K562 (cell line): ENCODE data around the gene ZNF485. TPM values are rescaled to one million over a fixed set of nuclear protein-coding genes. Genes with fewer than 3 reads are reported as not detected.

Experiments
- C11orf30 ChIP-seq: fragments of 450-650 bp; IDR thresholded peaks from 2 replicates; pipeline ENCODE4 v1.6.1; 2016; ENCODE audit warnings: low read depth, mild to moderate bottlenecking
- CBFB ChIP-seq: sonication (generic); formaldehyde crosslinking; IDR thresholded peaks from 2 replicates; pipeline ENCODE4 v1.4.0; 2020; ENCODE audit warnings: mild to moderate bottlenecking, missing genetic modification reagents
- CBX1 ChIP-seq: sonication (generic); IDR thresholded peaks from 2 replicates; pipeline ENCODE4 v1.6.1; 2016; ENCODE audit warnings: antibody characterized with exemption, low read depth, mild to moderate bottlenecking
- CBX2 ChIP-seq: fragments of 200-600 bp; sonication (generic); IDR thresholded peaks from one replicate; pipeline ENCODE4 v1.6.1; 2012; ENCODE audit warnings: mild to moderate bottlenecking, low read length, inconsistent platforms; ENCODE audit not compliant: insufficient read depth, poor library complexity, severe bottlenecking
- ESRRA ChIP-seq: fragments of 450-650 bp; IDR thresholded peaks from 2 replicates; pipeline ENCODE4 v1.6.1; 2014; ENCODE audit warnings: low read depth, mild to moderate bottlenecking, moderate library complexity, borderline replicate concordance
- KDM5B ChIP-seq: fragments of 200-600 bp; sonication (generic); IDR thresholded peaks from 2 replicates; pipeline ENCODE4 v1.6.1; 2012; ENCODE audit warnings: low read depth, mild to moderate bottlenecking, moderate library complexity, low read length, control low read depth, inconsistent platforms; ENCODE audit not compliant: insufficient replicate concordance
- ZC3H8 ChIP-seq: fragments of 450-650 bp; IDR thresholded peaks from 2 replicates; pipeline ENCODE4 v1.6.1; 2017
- ZKSCAN8 ChIP-seq: fragments of 200-800 bp; sonication (Bioruptor generic); IDR thresholded peaks from 2 replicates; pipeline ENCODE4 v1.6.1; 2016; ENCODE audit warnings: missing genetic modification characterization, missing compliant biosample characterization
- polyA plus RNA-seq, 8 experiments: library from polyadenylated mRNA; depleted of rRNA in 4 of 8; stranded (reverse) in 5 of 8; unstranded in 3 of 8; fragments of >200 nt; fragmentation: Nextera tagmentation in 2 of 8; fragmentation: Illumina TruSeq in 1 of 8; extraction: Ambion mirVana in 2 of 8; extraction: Trizol in 1 of 8; gene quantifications; 2 replicates each; pipeline versions ENCODE4 v1.2.1 to v1.2.3, GENCODE V29; 2011 to 2014; ENCODE audit warnings: inconsistent platforms in 1 of 8, missing spikeins in 1 of 8
- total RNA-seq, 7 experiments: library from RNA; depleted of rRNA in 6 of 7; stranded (reverse); fragments of >200 nt in 6 of 7; fragmentation: Illumina TruSeq in 2 of 7; extraction: Trizol in 2 of 7; gene quantifications; 2 replicates each; pipeline versions ENCODE4 v1.2.1 to v1.2.3, GENCODE V29; 2011 to 2021; ENCODE audit warnings: low replicate concordance in 1 of 7
- TF ChIP-seq, protein P1 (sequence below): fragments of 450-650 bp; IDR thresholded peaks from 2 replicates; pipeline ENCODE4 v1.6.1; 2016; ENCODE audit warnings: low read depth
- TF ChIP-seq, protein P2 (sequence below), 2 experiments: fragments of 450-650 bp; formaldehyde crosslinking in 1 of 2; IDR thresholded peaks; 2 replicates each; pipeline versions ENCODE4 v1.4.0 to v1.6.1; 2014 to 2020; ENCODE audit warnings: mild to moderate bottlenecking in 2 of 2, borderline replicate concordance in 1 of 2, low read depth in 1 of 2

ZNF485 gene
- total and polyA plus RNA-seq, 9 of the 15 experiments (the other 6 are each of a cell fraction or from before 2014, with no cell fraction given), result 8.0 to 18.7 (median 11.9) TPM

DNA sequence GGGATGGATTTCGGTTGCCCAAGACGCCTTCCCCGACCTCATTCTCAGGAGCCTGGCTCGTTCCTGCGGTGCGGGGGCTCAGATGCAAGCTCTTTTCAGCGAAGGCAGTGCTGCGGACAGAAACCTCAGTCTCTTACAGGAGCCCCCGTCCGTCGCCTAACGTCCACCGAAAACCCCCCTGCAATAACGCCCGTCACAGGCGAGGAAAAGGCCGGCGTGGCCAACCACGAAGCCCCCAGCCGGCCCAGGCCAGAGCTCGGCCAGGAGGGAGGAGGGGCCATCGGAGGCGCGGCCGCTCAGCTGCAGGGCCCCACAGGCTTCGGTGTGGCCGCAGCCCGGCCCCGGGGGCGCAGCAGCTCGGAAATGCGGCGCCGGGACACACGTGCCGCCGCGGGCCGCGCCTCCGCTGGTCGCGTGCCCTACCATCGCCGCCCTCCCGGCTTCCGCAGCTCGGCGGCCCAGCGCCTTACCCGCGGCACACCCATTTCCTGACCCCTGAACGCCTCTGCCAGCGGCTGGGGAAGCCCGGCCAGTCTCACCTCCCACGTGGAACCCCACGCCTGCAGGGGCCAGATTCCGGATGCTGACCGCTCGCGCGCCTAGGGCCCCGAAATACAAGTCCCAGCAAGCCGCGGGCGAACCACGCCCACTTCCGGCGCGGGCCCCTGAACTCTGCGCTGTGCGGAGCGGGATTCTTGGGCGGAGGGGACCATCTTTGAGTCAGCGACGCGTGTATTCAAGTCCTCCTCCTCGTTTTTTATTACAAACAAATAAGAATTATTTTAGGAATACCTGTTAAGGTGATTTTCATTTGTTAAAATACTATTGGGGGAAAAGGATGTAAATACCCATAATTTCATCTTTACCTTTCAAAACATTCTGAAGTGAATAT lies 32.0 kb upstream of the ZNF485 start, which contains the start of gene ZNF239 (continued):
- TF ChIP-seq, protein P1, sequence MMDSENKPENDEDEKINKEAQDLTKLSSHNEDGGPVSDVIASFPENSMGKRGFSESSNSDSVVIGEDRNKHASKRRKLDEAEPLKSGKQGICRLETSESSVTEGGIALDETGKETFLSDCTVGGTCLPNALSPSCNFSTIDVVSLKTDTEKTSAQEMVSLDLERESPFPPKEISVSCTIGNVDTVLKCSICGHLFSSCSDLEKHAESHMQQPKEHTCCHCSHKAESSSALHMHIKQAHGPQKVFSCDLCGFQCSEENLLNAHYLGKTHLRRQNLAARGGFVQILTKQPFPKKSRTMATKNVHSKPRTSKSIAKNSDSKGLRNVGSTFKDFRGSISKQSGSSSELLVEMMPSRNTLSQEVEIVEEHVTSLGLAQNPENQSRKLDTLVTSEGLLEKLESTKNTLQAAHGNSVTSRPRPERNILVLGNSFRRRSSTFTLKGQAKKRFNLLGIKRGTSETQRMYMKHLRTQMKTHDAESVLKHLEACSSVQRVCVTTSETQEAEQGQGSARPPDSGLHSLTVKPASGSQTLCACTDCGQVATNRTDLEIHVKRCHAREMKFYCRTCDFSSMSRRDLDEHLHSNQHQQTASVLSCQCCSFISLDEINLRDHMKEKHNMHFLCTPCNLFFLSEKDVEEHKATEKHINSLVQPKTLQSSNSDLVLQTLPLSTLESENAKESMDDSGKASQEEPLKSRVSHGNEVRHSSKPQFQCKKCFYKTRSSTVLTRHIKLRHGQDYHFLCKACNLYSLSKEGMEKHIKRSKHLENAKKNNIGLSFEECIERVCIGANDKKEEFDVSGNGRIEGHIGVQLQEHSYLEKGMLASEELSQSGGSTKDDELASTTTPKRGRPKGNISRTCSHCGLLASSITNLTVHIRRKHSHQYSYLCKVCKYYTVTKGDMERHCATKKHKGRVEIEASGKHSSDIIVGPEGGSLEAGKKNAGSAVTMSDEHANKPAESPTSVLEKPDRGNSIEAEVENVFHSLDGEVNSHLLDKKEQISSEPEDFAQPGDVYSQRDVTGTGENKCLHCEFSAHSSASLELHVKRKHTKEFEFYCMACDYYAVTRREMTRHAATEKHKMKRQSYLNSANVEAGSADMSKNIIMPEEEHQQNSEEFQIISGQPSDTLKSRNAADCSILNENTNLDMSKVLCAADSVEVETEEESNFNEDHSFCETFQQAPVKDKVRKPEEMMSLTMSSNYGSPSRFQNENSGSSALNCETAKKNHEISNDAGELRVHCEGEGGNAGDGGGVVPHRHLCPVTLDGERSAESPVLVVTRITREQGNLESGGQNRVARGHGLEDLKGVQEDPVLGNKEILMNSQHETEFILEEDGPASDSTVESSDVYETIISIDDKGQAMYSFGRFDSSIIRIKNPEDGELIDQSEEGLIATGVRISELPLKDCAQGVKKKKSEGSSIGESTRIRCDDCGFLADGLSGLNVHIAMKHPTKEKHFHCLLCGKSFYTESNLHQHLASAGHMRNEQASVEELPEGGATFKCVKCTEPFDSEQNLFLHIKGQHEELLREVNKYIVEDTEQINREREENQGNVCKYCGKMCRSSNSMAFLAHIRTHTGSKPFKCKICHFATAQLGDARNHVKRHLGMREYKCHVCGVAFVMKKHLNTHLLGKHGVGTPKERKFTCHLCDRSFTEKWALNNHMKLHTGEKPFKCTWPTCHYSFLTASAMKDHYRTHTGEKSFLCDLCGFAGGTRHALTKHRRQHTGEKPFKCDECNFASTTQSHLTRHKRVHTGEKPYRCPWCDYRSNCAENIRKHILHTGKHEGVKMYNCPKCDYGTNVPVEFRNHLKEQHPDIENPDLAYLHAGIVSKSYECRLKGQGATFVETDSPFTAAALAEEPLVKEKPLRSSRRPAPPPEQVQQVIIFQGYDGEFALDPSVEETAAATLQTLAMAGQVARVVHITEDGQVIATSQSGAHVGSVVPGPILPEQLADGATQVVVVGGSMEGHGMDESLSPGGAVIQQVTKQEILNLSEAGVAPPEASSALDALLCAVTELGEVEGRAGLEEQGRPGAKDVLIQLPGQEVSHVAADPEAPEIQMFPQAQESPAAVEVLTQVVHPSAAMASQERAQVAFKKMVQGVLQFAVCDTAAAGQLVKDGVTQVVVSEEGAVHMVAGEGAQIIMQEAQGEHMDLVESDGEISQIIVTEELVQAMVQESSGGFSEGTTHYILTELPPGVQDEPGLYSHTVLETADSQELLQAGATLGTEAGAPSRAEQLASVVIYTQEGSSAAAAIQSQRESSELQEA, result no peak
- TF ChIP-seq ZKSCAN8 (CRISPR knock-in tag) (no peak), CBX2 (no peak), ZC3H8 (no peak), C11orf30 (no peak), KDM5B (peak; percentile 39), ESRRA (peak; percentile 69), CBX1 (peak; percentile 89; the same call in 1 of the 2 replicates), CBFB (CRISPR knock-in tag) (no peak; the same call in 1 of the 2 replicates)
- TF ChIP-seq, protein P2, sequence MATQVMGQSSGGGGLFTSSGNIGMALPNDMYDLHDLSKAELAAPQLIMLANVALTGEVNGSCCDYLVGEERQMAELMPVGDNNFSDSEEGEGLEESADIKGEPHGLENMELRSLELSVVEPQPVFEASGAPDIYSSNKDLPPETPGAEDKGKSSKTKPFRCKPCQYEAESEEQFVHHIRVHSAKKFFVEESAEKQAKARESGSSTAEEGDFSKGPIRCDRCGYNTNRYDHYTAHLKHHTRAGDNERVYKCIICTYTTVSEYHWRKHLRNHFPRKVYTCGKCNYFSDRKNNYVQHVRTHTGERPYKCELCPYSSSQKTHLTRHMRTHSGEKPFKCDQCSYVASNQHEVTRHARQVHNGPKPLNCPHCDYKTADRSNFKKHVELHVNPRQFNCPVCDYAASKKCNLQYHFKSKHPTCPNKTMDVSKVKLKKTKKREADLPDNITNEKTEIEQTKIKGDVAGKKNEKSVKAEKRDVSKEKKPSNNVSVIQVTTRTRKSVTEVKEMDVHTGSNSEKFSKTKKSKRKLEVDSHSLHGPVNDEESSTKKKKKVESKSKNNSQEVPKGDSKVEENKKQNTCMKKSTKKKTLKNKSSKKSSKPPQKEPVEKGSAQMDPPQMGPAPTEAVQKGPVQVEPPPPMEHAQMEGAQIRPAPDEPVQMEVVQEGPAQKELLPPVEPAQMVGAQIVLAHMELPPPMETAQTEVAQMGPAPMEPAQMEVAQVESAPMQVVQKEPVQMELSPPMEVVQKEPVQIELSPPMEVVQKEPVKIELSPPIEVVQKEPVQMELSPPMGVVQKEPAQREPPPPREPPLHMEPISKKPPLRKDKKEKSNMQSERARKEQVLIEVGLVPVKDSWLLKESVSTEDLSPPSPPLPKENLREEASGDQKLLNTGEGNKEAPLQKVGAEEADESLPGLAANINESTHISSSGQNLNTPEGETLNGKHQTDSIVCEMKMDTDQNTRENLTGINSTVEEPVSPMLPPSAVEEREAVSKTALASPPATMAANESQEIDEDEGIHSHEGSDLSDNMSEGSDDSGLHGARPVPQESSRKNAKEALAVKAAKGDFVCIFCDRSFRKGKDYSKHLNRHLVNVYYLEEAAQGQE (IDR thresholded peaks at IDR 0.05; ENCODE audit: borderline replicate concordance), result peak; percentile 45
- TF ChIP-seq, protein P2 (CRISPR knock-in tag; IDR thresholded peaks at IDR 0.05; ENCODE audit: low read depth), result peak; percentile 76; the same call in 1 of the 2 replicates
